ENCODE results near the gene FOXA1. TPM values are rescaled to one million over a fixed set of nuclear protein-coding genes. Genes with fewer than 3 reads are reported as not detected.

The FOXA1 gene
- total and polyA plus RNA-seq, 9 of the 15 experiments (the other 6 are each of a cell fraction or from before 2014, with no cell fraction given) = 0.20 to 3.0 (median 1.3) TPM

- H3K4me2 ChIP-seq (ENCODE audit: insufficient read depth, low read length) = no peak overlapping the region
- in situ Hi-C loops (cut with MboI) (no loop called here), intact Hi-C loops (cut with micrococcal nuclease) (no loop called here)
- no peaks in the 10 kb centered on the region for H3K9me1 ChIP-seq (ENCODE audit: control insufficient read depth, insufficient read depth, low read length)
- ChIA-PET CTCF (ENCODE audit: low intra/inter-chr PET ratio) (no interaction called here), POLR2A (no interaction called here)
- no peaks in the 10 kb centered on the region for H3K36me3 ChIP-seq (ENCODE audit: control insufficient read depth, insufficient read depth, low read length)
- no peaks in the 10 kb centered on the region for H4K20me1 ChIP-seq (replicated peaks; ENCODE audit: control insufficient read depth, insufficient read depth, low read length)
- no peaks in the 10 kb centered on the region for H3K4me1 ChIP-seq (replicated peaks in 1 of 2; ENCODE audit: control insufficient read depth in 2 of 2, insufficient read depth in 2 of 2, low read length in 2 of 2)
- H3K27me3 ChIP-seq (ENCODE audit: control insufficient read depth in 2 of 2, insufficient read depth in 2 of 2, low read length in 2 of 2) = no peaks in the 10 kb centered on the region
- BruUV-seq (replicated peaks) = no TSS peak
- ATAC-seq = no peak
- no peak for FAIRE-seq
- no peak overlapping the region for H3K4me3 ChIP-seq
- no peaks in the 10 kb centered on the region for H3K79me2 ChIP-seq (ENCODE audit: control insufficient read depth, insufficient read depth, low read length)
- H3K27ac ChIP-seq (ENCODE audit: extremely low read depth, low read depth, low read length) = no peak overlapping the region
- H2AFZ ChIP-seq (ENCODE audit: low read depth, low read length) = no peak overlapping the region
- H3K9ac ChIP-seq (ENCODE audit: insufficient read depth in 1 of 2, low read depth in 2 of 2, low read length in 2 of 2) = no peak overlapping the region
- WGBS (ENCODE audit: insufficient coverage, low coverage, missing lambda C conversion rate) = 20% methylated on average over 1 of the region's 1 CpG
- no peak for DNase-seq (ENCODE audit: extremely low read depth in 1 of 4, low spot score in 3 of 4)
- H3K9me3 ChIP-seq (replicated peaks; ENCODE audit: control insufficient read depth, insufficient read depth, low read depth, low read length) = no peaks in the 10 kb centered on the region
- TF ChIP-seq, protein P1, sequence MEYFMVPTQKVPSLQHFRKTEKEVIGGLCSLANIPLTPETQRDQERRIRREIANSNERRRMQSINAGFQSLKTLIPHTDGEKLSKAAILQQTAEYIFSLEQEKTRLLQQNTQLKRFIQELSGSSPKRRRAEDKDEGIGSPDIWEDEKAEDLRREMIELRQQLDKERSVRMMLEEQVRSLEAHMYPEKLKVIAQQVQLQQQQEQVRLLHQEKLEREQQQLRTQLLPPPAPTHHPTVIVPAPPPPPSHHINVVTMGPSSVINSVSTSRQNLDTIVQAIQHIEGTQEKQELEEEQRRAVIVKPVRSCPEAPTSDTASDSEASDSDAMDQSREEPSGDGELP (CRISPR knock-in tag; IDR thresholded peaks at IDR 0.05; ENCODE audit: borderline replicate concordance) = no peak
- TF ChIP-seq MIER1 (IDR thresholded peaks at IDR 0.05; ENCODE audit: low read depth) (no peak), CBFA2T2 (conservative IDR thresholded peaks at IDR 0.05) (no peak)
- TF ChIP-seq, protein P2, sequence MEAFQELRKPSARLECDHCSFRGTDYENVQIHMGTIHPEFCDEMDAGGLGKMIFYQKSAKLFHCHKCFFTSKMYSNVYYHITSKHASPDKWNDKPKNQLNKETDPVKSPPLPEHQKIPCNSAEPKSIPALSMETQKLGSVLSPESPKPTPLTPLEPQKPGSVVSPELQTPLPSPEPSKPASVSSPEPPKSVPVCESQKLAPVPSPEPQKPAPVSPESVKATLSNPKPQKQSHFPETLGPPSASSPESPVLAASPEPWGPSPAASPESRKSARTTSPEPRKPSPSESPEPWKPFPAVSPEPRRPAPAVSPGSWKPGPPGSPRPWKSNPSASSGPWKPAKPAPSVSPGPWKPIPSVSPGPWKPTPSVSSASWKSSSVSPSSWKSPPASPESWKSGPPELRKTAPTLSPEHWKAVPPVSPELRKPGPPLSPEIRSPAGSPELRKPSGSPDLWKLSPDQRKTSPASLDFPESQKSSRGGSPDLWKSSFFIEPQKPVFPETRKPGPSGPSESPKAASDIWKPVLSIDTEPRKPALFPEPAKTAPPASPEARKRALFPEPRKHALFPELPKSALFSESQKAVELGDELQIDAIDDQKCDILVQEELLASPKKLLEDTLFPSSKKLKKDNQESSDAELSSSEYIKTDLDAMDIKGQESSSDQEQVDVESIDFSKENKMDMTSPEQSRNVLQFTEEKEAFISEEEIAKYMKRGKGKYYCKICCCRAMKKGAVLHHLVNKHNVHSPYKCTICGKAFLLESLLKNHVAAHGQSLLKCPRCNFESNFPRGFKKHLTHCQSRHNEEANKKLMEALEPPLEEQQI (IDR thresholded peaks at IDR 0.05) = no peak
These were observed 55.1 kb downstream of the FOXA1 start for GRCh38 chr14:37539992-37540391.

Other genes starting within 250 kb of the FOXA1 start
- 0.12 and 0.23 TPM in 2 replicates for gene TTC6, start 380 bp upstream of the FOXA1 start, total RNA-seq (2014; rRNA removed)
- gene TTC6, start 380 bp upstream of the FOXA1 start, total RNA-seq (2014; rRNA removed; fragmentation: Illumina TruSeq; extraction: Trizol) = 0.04 TPM in 1 of 2 replicates, not detected in the other
- 0.04 TPM in 1 of 2 replicates, not detected in the other for gene TTC6, start 380 bp upstream of the FOXA1 start, total RNA-seq (2015; rRNA removed; fragmentation: Illumina TruSeq; extraction: Trizol)
- 0.29 TPM in 1 of 2 replicates, not detected in the other for gene TTC6, start 380 bp upstream of the FOXA1 start, total RNA-seq (2021)
- 0.13 TPM in 1 of 2 replicates, not detected in the other for gene TTC6, start 380 bp upstream of the FOXA1 start, polyA plus RNA-seq (2011; rRNA removed)
- gene TTC6, start 380 bp upstream of the FOXA1 start, polyA plus RNA-seq (2014; fragmentation: Illumina TruSeq; extraction: Trizol) = 0.14 TPM in 1 of 2 replicates, not detected in the other
- not detected for gene TTC6, start 380 bp upstream of the FOXA1 start, polyA plus RNA-seq (2014; fragmentation: Nextera tagmentation; extraction: Ambion mirVana)
- gene TTC6, start 380 bp upstream of the FOXA1 start, polyA plus RNA-seq (2014; rRNA removed) = 0.71 TPM in 1 of 2 replicates, not detected in the other